OCI-M2 (cell line): ENCODE results near the gene LTK.
"Not testable (repeated sequence)": the region's sequence is repeated elsewhere in the genome, so short reads cannot be mapped to it uniquely, and the experiment has no call there.

Source experiments
- DNase-seq: peaks from one replicate; lab custom pipeline; 2025; ENCODE audit not compliant: unreplicated experiment; lab: John Stamatoyannopoulos, UW

LTK gene

GRCh38 chr15:41480396-41481140 lies 33.1 kb downstream of the LTK start:
- no peak for DNase-seq

GRCh38 chr15:41476416-41477048 lies 37.1 kb downstream of the LTK start:
- DNase-seq, result no peak

- DNase-seq, result no peak
These were observed 38.7 kb downstream of the LTK start for GRCh38 chr15:41474941-41475340.

- DNase-seq, result no peak
These were observed 39.2 kb downstream of the LTK start for GRCh38 chr15:41474436-41474835.

- DNase-seq, result no peak
These were observed 40.2 kb downstream of the LTK start for GRCh38 chr15:41473418-41473817.

GRCh38 chr15:41469644-41470043 lies 44.0 kb downstream of the LTK start:
- DNase-seq, result not testable (repeated sequence)

- no peak for DNase-seq
These were observed 46.9 kb downstream of the LTK start for GRCh38 chr15:41466711-41467110.

GRCh38 chr15:41465822-41466421 lies 47.7 kb downstream of the LTK start:
- no peak for DNase-seq

- DNase-seq, result no peak
These were observed 48.6 kb downstream of the LTK start for GRCh38 chr15:41464889-41465580.

GRCh38 chr15:41462084-41462795 lies 51.4 kb downstream of the LTK start:
- DNase-seq, result no peak
